GM23248 (cell line): ENCODE results near the gene CATSPERB.

Experiments
- EZH2 ChIP-seq: fragments of 200-600 bp; sonication (generic); IDR thresholded peaks from 2 replicates; pipeline ENCODE4 v1.6.1; 2018; ENCODE audit warnings: antibody characterized with exemption, mild to moderate bottlenecking; ENCODE audit not compliant: insufficient read depth, poor library complexity, severe bottlenecking
- EZH2phosphoT487 ChIP-seq: fragments of 200-600 bp; sonication (generic); IDR thresholded peaks from 2 replicates; pipeline ENCODE4 v1.6.1; 2018; ENCODE audit warnings: antibody characterized with exemption, moderate library complexity, mild to moderate bottlenecking, low read depth; ENCODE audit not compliant: insufficient read depth

- TF ChIP-seq EZH2phosphoT487, result no peak
- TF ChIP-seq EZH2, result no peak
These were observed 38.3 kb upstream of the CATSPERB start for GRCh38 chr14:91770185-91770584.
